ENCODE results near the gene ARPC5L. TPM values are rescaled to one million over a fixed set of nuclear protein-coding genes. Genes with fewer than 3 reads are reported as not detected.
"Not testable (repeated sequence)": the region's sequence is repeated elsewhere in the genome, so short reads cannot be mapped to it uniquely, and the experiment has no call there.

Gene ARPC5L

GRCh38 chr9:124914753-124915405 lies 52.9 kb downstream of the ARPC5L start:
- Histone ChIP-seq H3K4me1 (ENCODE audit: control insufficient read depth, insufficient read depth, low read depth, low read length) (no peaks in the 10 kb centered on the region), H4K8ac (ENCODE audit: low read length) (no peak overlapping the region), H2BK15ac (ENCODE audit: low read depth, poor library complexity, severe bottlenecking) (no peak overlapping the region), H3K79me1 (replicated peaks; ENCODE audit: low read length, poor library complexity, severe bottlenecking) (no peaks in the 10 kb centered on the region), H3K4ac (ENCODE audit: low read depth in 1 of 2, low read length in 2 of 2) (no peak overlapping the region), H3K4me3 (ENCODE audit: insufficient read depth in 1 of 2, low read depth in 1 of 2, low read length in 2 of 2) (no peak overlapping the region), H3K18ac (ENCODE audit: low read depth in 1 of 2, low read length in 2 of 2) (no peak overlapping the region), H2BK12ac (ENCODE audit: low read length in 2 of 2) (no peak overlapping the region), H2BK5ac (ENCODE audit: low read depth, low read length, poor library complexity, severe bottlenecking) (no peak overlapping the region), H3K4me2 (ENCODE audit: low read length, poor library complexity, severe bottlenecking) (no peak overlapping the region), H3K23ac (ENCODE audit: low read length in 2 of 2) (no peak overlapping the region), H4K91ac (ENCODE audit: low read length) (no peak overlapping the region), H3K9ac (ENCODE audit: low read length) (no peak overlapping the region), H2BK120ac (ENCODE audit: low read depth, low read length) (no peak overlapping the region), H3K9me3 (ENCODE audit: control insufficient read depth, low read length) (no peaks in the 10 kb centered on the region), H2AFZ (ENCODE audit: low read depth, low read length) (no peak overlapping the region), H3K14ac (ENCODE audit: low read length in 2 of 2) (no peak overlapping the region), H3K36me3 (ENCODE audit: control insufficient read depth in 1 of 2, insufficient read depth in 2 of 2, low read depth in 1 of 2, low read length in 2 of 2) (peaks cover 22 to 70% of the 10 kb centered on the region in 2 experiments), H3K27ac (ENCODE audit: low read length, poor library complexity, severe bottlenecking) (no peak overlapping the region), H3K27me3 (ENCODE audit: control insufficient read depth in 1 of 2, insufficient read depth in 1 of 2, low read length in 2 of 2) (no peaks in the 10 kb centered on the region), H2AK5ac (ENCODE audit: low read length, severe bottlenecking) (no peak overlapping the region)
- WGBS, result 97% methylated on average over 4 of the region's 5 CpGs
- no peak for DNase-seq

GRCh38 chr9:124920394-124920793 lies 58.5 kb downstream of the ARPC5L start:
- not testable (repeated sequence) for H3K4me1 ChIP-seq (ENCODE audit: control insufficient read depth, insufficient read depth, low read depth, low read length); H3K9me3 ChIP-seq (ENCODE audit: control insufficient read depth, low read length); H4K91ac ChIP-seq (ENCODE audit: low read length); DNase-seq; H3K4me2 ChIP-seq (ENCODE audit: low read length, poor library complexity, severe bottlenecking); H3K27me3 ChIP-seq (ENCODE audit: control insufficient read depth in 1 of 2, insufficient read depth in 1 of 2, low read length in 2 of 2); H3K27ac ChIP-seq (ENCODE audit: low read length, poor library complexity, severe bottlenecking); H2BK12ac ChIP-seq (ENCODE audit: low read length in 2 of 2); H3K9ac ChIP-seq (ENCODE audit: low read length); H3K18ac ChIP-seq (ENCODE audit: low read depth in 1 of 2, low read length in 2 of 2); H3K14ac ChIP-seq (ENCODE audit: low read length in 2 of 2); H3K4ac ChIP-seq (ENCODE audit: low read depth in 1 of 2, low read length in 2 of 2); H4K8ac ChIP-seq (ENCODE audit: low read length); H3K79me1 ChIP-seq (replicated peaks; ENCODE audit: low read length, poor library complexity, severe bottlenecking); H2BK5ac ChIP-seq (ENCODE audit: low read depth, low read length, poor library complexity, severe bottlenecking); H3K23ac ChIP-seq (ENCODE audit: low read length in 2 of 2); H2AFZ ChIP-seq (ENCODE audit: low read depth, low read length); H3K4me3 ChIP-seq (ENCODE audit: insufficient read depth in 1 of 2, low read depth in 1 of 2, low read length in 2 of 2); H2AK5ac ChIP-seq (ENCODE audit: low read length, severe bottlenecking); H2BK15ac ChIP-seq (ENCODE audit: low read depth, poor library complexity, severe bottlenecking); H2BK120ac ChIP-seq (ENCODE audit: low read depth, low read length)
- 98% methylated on average over 5 of the region's 6 CpGs for WGBS
- peaks cover 13 to 60% of the 10 kb centered on the region in 2 experiments for H3K36me3 ChIP-seq (ENCODE audit: control insufficient read depth in 1 of 2, insufficient read depth in 2 of 2, low read depth in 1 of 2, low read length in 2 of 2)

Small RNAs within 50 kb of the gene (small RNA-seq; reads per million reads assigned to genes)
- gene RNU4-82P (ENCODE audit: low read depth), result not detected

All from mesenchymal stem cell (in vitro differentiated cells and primary cell).